Measurements from ENCODE around the gene PIP. TPM values are rescaled to one million over a fixed set of nuclear protein-coding genes. Genes with fewer than 3 reads are reported as not detected.
"Not testable (repeated sequence)": the region's sequence is repeated elsewhere in the genome, so short reads cannot be mapped to it uniquely, and the experiment has no call there.

Gene PIP
- total RNA-seq, 2 experiments from 2014 or later: not detected

DNA sequence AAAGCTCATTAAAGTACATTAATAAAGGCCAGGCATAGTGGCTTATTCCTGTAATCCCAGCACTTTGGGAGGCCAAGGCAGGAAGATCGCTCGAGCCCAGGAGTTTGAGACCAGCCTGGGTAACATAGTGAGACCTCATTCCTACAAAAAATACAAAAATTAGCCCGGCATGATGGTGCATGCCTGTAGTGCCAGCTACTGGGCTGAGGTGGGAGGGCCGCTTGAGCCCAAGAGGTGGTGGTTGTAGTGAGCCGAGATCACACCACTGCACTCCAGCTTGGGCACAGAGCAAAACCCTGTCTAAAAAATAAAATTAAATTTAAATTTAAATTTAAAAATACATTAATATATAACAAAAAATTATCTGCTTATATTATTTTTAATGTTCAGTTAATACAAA is 44.3 kb downstream of the PIP start:
- ChIA-PET POLR2A (no interaction called here), CTCF (no interaction called here)

DNA sequence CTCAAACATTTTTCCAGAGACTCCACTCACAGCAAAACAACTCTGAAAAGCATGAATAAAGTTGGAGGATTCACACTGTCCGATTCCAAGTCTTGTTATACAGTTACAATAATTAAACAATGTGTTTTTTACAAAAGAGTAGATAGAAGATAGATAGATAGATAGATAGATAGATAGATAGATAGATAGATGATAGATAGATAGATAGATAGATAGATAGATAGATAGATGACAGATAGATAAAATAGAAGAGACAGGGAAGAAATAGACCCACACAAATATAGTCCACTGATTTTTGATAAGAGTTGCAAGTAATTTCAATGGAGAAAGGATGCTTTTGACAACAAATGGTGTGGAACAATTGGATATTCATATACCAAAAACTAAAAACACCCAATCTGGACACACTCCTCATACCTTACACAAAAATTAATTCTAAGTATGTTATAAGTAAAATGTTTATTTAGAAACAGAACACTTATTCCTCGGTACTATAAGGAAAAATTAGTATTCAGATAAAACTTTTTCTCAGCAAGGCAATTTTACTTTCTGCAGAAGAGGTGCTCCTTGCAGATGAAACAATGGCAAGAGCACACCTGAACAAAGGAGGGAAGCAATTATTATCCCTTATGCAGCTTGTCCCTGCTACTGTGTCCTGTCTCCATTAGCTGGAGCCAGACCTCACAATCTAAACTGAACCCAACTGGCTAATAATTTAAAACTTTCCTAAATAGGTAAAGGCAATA is 45.7 kb downstream of the PIP start:
- CTCF ChIA-PET: no interaction called here
- POLR2A ChIA-PET: no interaction called here

DNA sequence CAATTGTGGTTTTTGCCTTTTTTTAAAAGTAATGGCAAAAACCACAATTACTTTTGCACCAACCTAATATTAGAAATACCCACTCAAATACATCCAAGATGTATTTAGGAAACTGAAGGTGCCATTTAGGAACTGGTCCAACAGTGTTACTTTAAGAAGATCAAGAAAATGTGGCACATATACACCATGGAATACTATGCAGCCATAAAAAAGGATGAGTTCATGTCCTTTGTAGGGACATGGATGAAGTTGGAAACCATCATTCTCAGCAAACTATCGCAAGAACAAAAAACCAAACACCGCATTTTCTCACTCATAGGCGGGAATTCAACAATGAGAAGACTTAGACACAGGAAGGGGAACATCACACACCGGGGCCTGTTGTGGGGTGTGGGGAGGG is 48.9 kb downstream of the PIP start:
- CTCF ChIA-PET: not testable (repeated sequence)

DNA sequence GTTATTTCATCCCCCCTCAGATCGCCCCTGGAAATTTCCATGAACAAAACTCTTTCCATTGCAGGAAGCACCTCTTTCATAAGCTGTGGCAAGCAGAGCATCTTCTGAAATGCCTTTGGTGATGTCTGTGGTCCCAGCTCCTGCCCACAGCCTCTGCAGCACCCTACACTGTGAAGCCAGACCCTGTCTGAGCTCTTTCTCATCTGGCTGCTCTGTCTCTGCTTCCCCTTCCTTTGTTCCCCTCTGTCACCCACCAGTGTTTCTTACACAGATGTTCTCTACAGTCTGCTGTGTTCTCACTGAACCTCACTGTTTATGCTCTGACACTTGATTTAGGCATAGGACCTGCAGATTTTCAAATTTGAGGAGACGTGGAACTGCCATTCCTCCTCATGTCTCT is 49.5 kb downstream of the PIP start:
- CTCF ChIA-PET: no interaction called here
- POLR2A ChIA-PET: no interaction called here

More for the DNA sequence above, 48.9 kb downstream of the PIP start:
- POLR2A ChIA-PET: not testable (repeated sequence)

- CTCF ChIA-PET: no interaction called here
- POLR2A ChIA-PET: no interaction called here
Measured at GRCh38 chr7:143183024-143183423, 51.1 kb downstream of the PIP start, which contains the start of gene TAS2R39. TAS2R39 (plus strand) TSS chr7:143183419; CDS start chr7:143183419, 0 bp downstream.

- ChIA-PET POLR2A (no interaction called here), CTCF (no interaction called here)
Measured at GRCh38 chr7:143185551-143185950, 53.7 kb downstream of the PIP start.

DNA sequence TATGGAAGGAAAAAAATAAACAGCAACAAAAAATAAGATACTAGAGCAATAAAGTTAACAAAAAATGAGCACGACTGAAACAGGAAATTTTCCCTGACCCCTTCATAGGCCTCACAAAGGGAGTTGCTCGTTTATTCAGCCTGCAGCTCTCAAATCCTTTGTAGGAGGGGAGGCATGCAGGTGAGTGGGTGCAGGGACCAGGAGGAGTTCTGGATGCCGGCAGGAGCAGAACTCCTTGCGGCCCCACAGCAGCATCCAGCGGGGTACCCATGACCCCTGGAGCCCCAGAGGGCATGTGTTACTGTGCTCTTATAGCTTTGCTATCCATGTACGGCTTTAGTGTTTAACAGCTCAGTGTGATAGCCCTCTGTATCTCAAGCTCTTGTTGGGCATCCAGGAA is 57.1 kb downstream of the PIP start:
- ChIA-PET CTCF (no interaction called here), POLR2A (no interaction called here)

Other genes starting within 250 kb of the PIP start
- gene TRPV6, start 246.3 kb upstream of the PIP start, total RNA-seq: not detected
- not detected for gene TRPV5, start 198.3 kb upstream of the PIP start, total RNA-seq
- not detected for gene LLCFC1, start 192.6 kb upstream of the PIP start, total RNA-seq
- under 1 TPM; 0.10 to 0.25 TPM for gene KEL, start 169.7 kb upstream of the PIP start, total RNA-seq
- gene OR9A2, start 104.9 kb upstream of the PIP start, total RNA-seq: not detected
- not detected for gene OR6V1, start 79.7 kb upstream of the PIP start, total RNA-seq
- not detected for gene TAS2R39, start 51.3 kb downstream of the PIP start, total RNA-seq
- gene TAS2R40, start 90.0 kb downstream of the PIP start, total RNA-seq: not detected
- 100 to 1,000 TPM; 131 to 132 TPM for gene GSTK1, start 131.4 kb downstream of the PIP start, total RNA-seq
- under 1 TPM; 0.52 to 0.80 TPM for gene TMEM139, start 152.9 kb downstream of the PIP start, total RNA-seq
- gene CASP2, start 156.3 kb downstream of the PIP start, total RNA-seq: 100 to 1,000 TPM; 106 TPM
- gene CLCN1, start 184.0 kb downstream of the PIP start, total RNA-seq: not detected
- 1 to 10 TPM; 2.2 to 2.3 TPM for gene FAM131B, start 230.6 kb downstream of the PIP start, total RNA-seq
- 100 to 1,000 TPM; 105 to 107 TPM for gene ZYX, start 249.3 kb downstream of the PIP start, total RNA-seq